GM12875 (cell line): ENCODE measurements around the gene LRP1B.

Source experiments
- H3K4me3 ChIP-seq: one replicate; pipeline ENCODE4 v1.5.1; 2011; ENCODE audit warnings: low read depth, low read length, control low read depth
- TF ChIP-seq, protein P1 (sequence below): IDR thresholded peaks from 2 replicates; pipeline ENCODE4 v1.5.1; 2011; ENCODE audit warnings: low read depth, mild to moderate bottlenecking, control low read depth, inconsistent platforms, low read length, moderate library complexity, borderline replicate concordance; ENCODE audit not compliant: insufficient read depth

Gene LRP1B

DNA sequence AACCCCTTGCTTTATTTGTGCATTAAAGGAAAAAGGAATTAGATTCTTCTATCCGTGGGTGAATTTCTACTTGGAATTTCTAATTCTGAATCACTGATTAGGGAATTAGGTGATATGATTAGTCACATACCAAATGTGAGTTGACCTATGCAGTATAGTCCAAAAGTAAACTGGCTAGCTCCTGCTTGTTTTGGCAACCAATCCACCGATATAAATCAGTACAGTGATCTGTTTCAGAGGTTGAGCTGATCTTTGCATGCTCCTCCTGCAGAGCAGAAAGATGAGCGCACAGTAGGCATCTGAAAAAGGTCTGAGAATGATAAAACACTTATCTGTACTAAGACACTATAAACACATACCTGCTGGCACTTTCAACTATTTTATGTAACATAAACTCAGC is 86.6 kb downstream of the LRP1B start:
- TF ChIP-seq, protein P1, sequence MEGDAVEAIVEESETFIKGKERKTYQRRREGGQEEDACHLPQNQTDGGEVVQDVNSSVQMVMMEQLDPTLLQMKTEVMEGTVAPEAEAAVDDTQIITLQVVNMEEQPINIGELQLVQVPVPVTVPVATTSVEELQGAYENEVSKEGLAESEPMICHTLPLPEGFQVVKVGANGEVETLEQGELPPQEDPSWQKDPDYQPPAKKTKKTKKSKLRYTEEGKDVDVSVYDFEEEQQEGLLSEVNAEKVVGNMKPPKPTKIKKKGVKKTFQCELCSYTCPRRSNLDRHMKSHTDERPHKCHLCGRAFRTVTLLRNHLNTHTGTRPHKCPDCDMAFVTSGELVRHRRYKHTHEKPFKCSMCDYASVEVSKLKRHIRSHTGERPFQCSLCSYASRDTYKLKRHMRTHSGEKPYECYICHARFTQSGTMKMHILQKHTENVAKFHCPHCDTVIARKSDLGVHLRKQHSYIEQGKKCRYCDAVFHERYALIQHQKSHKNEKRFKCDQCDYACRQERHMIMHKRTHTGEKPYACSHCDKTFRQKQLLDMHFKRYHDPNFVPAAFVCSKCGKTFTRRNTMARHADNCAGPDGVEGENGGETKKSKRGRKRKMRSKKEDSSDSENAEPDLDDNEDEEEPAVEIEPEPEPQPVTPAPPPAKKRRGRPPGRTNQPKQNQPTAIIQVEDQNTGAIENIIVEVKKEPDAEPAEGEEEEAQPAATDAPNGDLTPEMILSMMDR, result no peak
- H3K4me3 ChIP-seq, result no peak overlapping the region

DNA sequence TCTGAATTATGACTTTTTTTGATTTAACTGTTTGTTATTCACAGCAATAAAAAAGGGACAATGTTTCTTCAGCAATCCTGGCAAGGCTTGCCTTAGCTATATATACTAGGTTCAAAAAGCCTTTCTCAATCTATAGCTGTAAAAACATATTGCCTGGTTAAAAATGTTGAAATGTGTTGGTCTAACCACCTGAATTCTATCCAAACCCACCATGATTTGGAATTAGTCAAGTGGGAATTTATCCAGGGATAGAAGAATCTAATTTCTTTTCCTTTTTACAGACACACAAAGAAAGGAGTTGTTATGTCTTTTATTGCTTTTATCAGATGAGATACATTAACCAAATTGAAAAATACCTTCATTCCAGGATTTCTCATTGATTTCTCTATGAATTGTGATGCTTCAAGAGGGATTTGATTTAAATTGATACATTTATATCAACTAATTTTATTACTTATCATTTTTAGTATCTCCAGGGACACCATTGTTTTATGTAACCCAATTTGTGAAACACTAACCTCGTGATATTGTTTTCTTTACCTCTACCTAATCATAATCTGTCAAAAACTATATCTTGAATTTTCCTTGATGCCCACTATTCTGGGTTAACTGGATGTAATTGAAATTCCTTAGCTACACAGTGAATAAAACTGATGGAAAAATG is 88.1 kb downstream of the LRP1B start:
- H3K4me3 ChIP-seq, result no peak overlapping the region
- TF ChIP-seq, protein P1, result no peak

DNA sequence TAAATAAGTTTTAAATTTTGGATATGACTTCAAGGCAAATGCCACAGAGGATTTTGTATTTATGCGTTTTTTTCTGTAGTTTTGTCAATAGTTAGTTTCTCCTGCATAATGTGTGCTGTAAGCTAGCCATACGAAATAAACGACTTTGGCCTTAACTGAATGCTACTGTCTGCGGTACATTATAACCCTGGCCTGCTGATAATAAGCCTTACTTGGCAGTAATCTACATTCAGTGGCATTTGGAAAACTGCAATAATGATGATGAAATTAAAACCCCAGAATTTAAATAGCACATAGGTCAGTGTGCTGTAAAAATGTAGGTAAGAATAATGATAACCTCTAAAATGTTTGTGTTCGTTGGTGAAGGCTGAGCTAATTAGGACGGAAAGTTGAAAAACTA is 88.8 kb downstream of the LRP1B start:
- TF ChIP-seq, protein P1, result no peak
- H3K4me3 ChIP-seq, result no peak overlapping the region

DNA sequence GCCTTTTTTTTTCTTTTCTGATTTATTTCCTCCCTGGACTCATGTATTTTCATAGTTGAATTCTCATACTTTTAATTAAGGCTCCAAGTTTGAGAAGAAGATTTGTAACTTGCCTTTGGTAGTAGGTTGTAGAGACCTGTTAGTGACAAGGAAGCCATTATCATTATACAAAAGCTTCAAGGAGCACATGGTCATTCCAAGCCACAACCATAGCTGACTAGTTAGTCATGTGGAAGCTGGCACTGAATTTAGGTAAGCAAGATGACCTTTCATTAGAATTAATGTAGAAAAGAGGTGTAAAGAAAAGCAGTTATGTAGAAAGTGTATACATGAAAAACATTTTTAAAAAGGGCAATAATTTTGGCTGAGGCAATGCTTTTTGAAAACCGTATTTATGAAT is 89.7 kb downstream of the LRP1B start:
- H3K4me3 ChIP-seq, result no peak overlapping the region
- TF ChIP-seq, protein P1, result no peak

GRCh38 chr2:142040556-142040955 is 90.3 kb downstream of the LRP1B start:
- H3K4me3 ChIP-seq, result no peak overlapping the region
- TF ChIP-seq, protein P1, result no peak

DNA sequence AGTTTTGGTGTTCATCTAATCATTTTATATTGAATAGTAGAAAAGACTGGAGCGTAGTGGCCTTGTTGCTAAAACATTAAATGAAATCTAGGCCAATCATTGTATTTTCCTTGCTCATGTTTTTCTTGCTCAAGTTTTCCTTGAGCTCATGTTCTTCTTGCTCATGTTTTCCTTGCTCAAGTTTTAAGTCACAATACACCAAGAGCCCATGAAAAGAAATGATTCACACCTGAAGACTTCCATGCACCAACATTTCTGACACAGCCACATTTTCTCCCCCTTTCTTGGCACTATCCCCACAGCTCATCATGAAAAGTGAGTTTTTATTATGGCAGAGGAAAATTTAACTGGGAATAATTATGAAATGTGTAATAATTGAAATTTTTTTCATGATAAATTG is 92.0 kb downstream of the LRP1B start:
- TF ChIP-seq, protein P1, result no peak
- H3K4me3 ChIP-seq, result no peak overlapping the region

- H3K4me3 ChIP-seq, result no peak overlapping the region
- TF ChIP-seq, protein P1, result no peak
Measured at GRCh38 chr2:142037744-142038143, 93.1 kb downstream of the LRP1B start.
